Activated B cell treated with CpG ODN at 0.5 μM for 24 hours (primary cell): ENCODE results near the gene NMT1. TPM values are rescaled to one million over a fixed set of nuclear protein-coding genes. Genes with fewer than 3 reads are reported as not detected.

Experiments
- ATAC-seq: fragments of 200-7000 bp; cut with Tn5 transposase; one replicate; pipeline ENCODE4 v1.10.0; 2021; ENCODE audit warnings: low read depth, mild to moderate bottlenecking, moderate library complexity
- CTCF ChIA-PET: fragments of 350-600 bp; sonication (Branson Sonifier 250); formaldehyde crosslinking; loops from one replicate; lab custom pipeline; 2021; ENCODE audit warnings: antibody characterized with exemption; lab: Charles Lee
- POLR2A ChIA-PET: fragments of 350-600 bp; sonication (Branson Sonifier 250); formaldehyde crosslinking; loops from one replicate; lab custom pipeline; 2021; ENCODE audit warnings: antibody characterized with exemption; lab: Charles Lee
- DNase-seq: peaks from one replicate; pipeline ENCODE4 v3.0.0; 2022
- H3K27ac Mint-ChIP-seq: one replicate; pipeline ENCODE4 v1.8.0; 2020; ENCODE audit warnings: mixed read lengths
- H3K27me3 Mint-ChIP-seq: one replicate; pipeline ENCODE4 v1.8.0; 2021; ENCODE audit warnings: mixed read lengths
- H3K36me3 Mint-ChIP-seq: one replicate; pipeline ENCODE4 v1.8.0; 2021; ENCODE audit warnings: low read depth, mixed read lengths
- H3K4me1 Mint-ChIP-seq: one replicate; pipeline ENCODE4 v1.8.0; 2021; ENCODE audit warnings: mixed read lengths
- H3K4me3 Mint-ChIP-seq: one replicate; pipeline ENCODE4 v1.8.0; 2020; ENCODE audit warnings: mild to moderate bottlenecking, mixed read lengths
- H3K9me3 Mint-ChIP-seq: one replicate; pipeline ENCODE4 v1.8.0; 2020; ENCODE audit warnings: mixed read lengths
- intact Hi-C: fragments of 100-400 bp; cut with micrococcal nuclease; formaldehyde crosslinking; loops from one replicate; pipeline ENCODE4 v1.15.1; 2024
- total RNA-seq: library from RNA; stranded (reverse); gene quantifications from 2 replicates; pipeline ENCODE4 v1.2.3, GENCODE V29; 2022
- TF ChIP-seq, protein P1 (sequence below): fragments of 200-600 bp; IDR thresholded peaks from one replicate; pipeline ENCODE4 v1.8.0; 2022; ENCODE audit warnings: antibody characterized with exemption, mild to moderate bottlenecking

NMT1 gene
- total RNA-seq, 1 donor from 2014 or later: 154 TPM

DNA sequence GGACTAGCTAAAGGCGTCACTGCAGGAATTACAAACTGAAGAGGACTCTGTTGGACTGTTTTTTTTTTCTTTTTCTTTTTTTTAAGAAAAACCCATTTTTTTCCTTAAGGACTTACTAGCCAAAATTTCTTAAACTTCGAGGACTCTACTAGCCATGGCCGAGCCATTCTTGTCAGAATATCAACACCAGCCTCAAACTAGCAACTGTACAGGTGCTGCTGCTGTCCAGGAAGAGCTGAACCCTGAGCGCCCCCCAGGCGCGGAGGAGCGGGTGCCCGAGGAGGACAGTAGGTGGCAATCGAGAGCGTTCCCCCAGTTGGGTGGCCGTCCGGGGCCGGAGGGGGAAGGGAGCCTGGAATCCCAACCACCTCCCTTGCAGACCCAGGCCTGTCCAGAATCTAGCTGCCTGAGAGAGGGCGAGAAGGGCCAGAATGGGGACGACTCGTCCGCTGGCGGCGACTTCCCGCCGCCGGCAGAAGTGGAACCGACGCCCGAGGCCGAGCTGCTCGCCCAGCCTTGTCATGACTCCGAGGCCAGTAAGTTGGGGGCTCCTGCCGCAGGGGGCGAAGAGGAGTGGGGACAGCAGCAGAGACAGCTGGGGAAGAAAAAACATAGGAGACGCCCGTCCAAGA, 88.0 kb downstream of the NMT1 start:
- intact Hi-C loops: loop anchor here (1.0 to 2.0 kb wide), 3 partner anchors 48 to 168 kb away; partner anchors contain the start of gene MAP3K14
- Mint-ChIP-seq H3K27me3 (no peaks in the 10 kb centered on the region), H3K36me3 (peaks cover 19% of the 10 kb centered on the region), H3K4me3 (peak overlapping the region; percentile 96), H3K9me3 (no peaks in the 10 kb centered on the region), H3K4me1 (peaks cover 55% of the 10 kb centered on the region), H3K27ac (peak overlapping the region; percentile 100)
- peak; percentile 26 for ATAC-seq
- TF ChIP-seq, protein P1, sequence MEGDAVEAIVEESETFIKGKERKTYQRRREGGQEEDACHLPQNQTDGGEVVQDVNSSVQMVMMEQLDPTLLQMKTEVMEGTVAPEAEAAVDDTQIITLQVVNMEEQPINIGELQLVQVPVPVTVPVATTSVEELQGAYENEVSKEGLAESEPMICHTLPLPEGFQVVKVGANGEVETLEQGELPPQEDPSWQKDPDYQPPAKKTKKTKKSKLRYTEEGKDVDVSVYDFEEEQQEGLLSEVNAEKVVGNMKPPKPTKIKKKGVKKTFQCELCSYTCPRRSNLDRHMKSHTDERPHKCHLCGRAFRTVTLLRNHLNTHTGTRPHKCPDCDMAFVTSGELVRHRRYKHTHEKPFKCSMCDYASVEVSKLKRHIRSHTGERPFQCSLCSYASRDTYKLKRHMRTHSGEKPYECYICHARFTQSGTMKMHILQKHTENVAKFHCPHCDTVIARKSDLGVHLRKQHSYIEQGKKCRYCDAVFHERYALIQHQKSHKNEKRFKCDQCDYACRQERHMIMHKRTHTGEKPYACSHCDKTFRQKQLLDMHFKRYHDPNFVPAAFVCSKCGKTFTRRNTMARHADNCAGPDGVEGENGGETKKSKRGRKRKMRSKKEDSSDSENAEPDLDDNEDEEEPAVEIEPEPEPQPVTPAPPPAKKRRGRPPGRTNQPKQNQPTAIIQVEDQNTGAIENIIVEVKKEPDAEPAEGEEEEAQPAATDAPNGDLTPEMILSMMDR: peak; percentile 22
- ChIA-PET CTCF (interaction anchor here (0.7 to 6.3 kb wide), 16 partner anchors 8 to 168 kb away, joined by 3 to 167 read pairs (median 4); partner anchors contain the start of genes ACBD4, HEXIM2 and PLCD3), POLR2A (interaction anchor here (0.6 to 8.7 kb wide), 30 partner anchors 8 to 382 kb away, joined by 3 to 703 read pairs (median 12); partner anchors contain the start of genes ACBD4, DCAKD, EFTUD2 and FMNL1)
- DNase-seq: peak; percentile 72

DNA sequence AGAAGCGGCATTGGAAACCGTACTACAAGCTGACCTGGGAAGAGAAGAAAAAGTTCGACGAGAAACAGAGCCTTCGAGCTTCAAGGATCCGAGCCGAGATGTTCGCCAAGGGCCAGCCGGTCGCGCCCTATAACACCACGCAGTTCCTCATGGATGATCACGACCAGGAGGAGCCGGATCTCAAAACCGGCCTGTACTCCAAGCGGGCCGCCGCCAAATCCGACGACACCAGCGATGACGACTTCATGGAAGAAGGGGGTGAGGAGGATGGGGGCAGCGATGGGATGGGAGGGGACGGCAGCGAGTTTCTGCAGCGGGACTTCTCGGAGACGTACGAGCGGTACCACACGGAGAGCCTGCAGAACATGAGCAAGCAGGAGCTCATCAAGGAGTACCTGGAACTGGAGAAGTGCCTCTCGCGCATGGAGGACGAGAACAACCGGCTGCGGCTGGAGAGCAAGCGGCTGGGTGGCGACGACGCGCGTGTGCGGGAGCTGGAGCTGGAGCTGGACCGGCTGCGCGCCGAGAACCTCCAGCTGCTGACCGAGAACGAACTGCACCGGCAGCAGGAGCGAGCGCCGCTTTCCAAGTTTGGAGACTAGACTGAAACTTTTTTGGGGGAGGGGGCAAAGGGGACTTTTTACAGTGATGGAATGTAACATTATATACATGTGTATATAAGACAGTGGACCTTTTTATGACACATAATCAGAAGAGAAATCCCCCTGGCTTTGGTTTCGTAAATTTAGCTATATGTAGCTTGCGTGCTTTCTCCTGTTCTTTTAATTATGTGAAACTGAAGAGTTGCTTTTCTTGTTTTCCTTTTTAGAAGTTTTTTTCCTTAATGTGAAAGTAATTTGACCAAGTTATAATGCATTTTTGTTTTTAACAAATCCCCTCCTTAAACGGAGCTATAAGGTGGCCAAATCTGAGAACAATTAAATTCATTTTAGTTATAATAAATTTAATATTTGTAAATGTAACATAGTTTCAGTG, 88.8 kb downstream of the NMT1 start:
- POLR2A ChIA-PET: interaction anchor here (0.6 to 8.7 kb wide), 26 partner anchors 12 to 394 kb away, joined by 3 to 703 read pairs (median 14); partner anchors contain the start of genes ACBD4, DCAKD, EFTUD2 and FMNL1
- H3K9me3 Mint-ChIP-seq: no peaks in the 10 kb centered on the region
- CTCF ChIA-PET: interaction anchor here (0.7 to 6.3 kb wide), 18 partner anchors 9 to 168 kb away, joined by 3 to 167 read pairs (median 4); partner anchors contain the start of genes ACBD4, HEXIM2, NMT1 and PLCD3
- H3K27ac Mint-ChIP-seq: peak overlapping the region; percentile 100
- peak overlapping the region; percentile 96 for H3K4me3 Mint-ChIP-seq
- intact Hi-C loops: loop anchor here (1.0 to 2.0 kb wide), 3 partner anchors 47 to 167 kb away; partner anchors contain the start of gene MAP3K14
- ATAC-seq (no peak), DNase-seq (no peak)
- H3K36me3 Mint-ChIP-seq: peaks cover 19% of the 10 kb centered on the region
- peaks cover 53% of the 10 kb centered on the region for H3K4me1 Mint-ChIP-seq
- TF ChIP-seq, protein P1: no peak
- H3K27me3 Mint-ChIP-seq: no peaks in the 10 kb centered on the region

DNA sequence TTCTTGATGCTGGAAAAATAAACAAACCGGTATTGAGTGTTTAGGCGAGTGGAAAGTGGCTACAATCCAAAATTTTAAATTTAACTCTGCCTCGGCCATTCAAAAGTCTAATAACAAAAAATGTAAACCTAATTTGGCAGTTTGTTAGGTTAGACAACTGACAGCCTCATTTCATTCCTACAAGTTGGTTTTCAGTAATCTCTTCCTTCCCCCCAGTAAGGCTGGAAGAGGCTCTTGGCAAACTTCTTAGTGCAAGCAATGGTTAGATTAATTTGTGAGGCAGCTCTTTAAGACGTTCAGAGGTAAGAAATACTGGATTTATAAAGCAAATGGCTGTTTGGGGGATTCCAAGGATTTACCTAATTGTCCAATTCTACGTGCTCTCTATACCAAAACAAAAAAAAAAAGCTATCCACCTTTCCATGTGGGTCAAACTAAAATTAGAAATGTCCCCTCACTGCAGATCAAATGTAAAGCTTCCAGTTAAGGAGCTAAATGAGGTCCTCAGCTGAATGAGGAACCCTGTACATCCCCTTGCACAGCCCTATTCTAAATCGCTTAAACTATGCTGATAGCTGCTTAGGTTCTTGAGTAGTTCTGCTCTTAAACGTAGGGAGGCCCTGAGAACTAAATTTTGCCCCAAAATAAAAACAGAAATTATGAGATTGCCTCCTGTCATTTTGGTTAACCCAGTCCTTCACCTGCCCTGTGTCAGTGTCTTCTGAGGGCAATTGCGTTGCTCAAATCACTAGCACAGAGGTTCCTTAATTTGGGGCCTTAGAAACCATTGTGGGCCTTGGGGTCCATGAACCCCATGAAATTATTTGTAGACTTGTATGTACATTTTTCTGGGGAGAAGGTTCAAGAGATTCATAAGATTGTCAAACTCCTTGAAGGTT, 90.0 kb downstream of the NMT1 start:
- Mint-ChIP-seq H3K36me3 (peaks cover 23% of the 10 kb centered on the region), H3K4me1 (peaks cover 55% of the 10 kb centered on the region), H3K4me3 (peak overlapping the region; percentile 76), H3K27me3 (no peaks in the 10 kb centered on the region), H3K27ac (peak overlapping the region; percentile 79), H3K9me3 (no peaks in the 10 kb centered on the region)
- no peak for ATAC-seq
- POLR2A ChIA-PET: interaction anchor here (0.6 to 8.7 kb wide), 18 partner anchors 10 to 256 kb away, joined by 3 to 703 read pairs (median 4); partner anchors contain the start of genes ACBD4, FMNL1, HEXIM2 and MAP3K14
- intact Hi-C loops: no loop called here
- TF ChIP-seq, protein P1: no peak
- DNase-seq: no peak
- CTCF ChIA-PET: interaction anchor here (0.6 to 6.3 kb wide), 8 partner anchors 10 to 88 kb away, joined by 4 to 167 read pairs (median 12); partner anchors contain the start of genes ACBD4, HEXIM2 and PLCD3

DNA sequence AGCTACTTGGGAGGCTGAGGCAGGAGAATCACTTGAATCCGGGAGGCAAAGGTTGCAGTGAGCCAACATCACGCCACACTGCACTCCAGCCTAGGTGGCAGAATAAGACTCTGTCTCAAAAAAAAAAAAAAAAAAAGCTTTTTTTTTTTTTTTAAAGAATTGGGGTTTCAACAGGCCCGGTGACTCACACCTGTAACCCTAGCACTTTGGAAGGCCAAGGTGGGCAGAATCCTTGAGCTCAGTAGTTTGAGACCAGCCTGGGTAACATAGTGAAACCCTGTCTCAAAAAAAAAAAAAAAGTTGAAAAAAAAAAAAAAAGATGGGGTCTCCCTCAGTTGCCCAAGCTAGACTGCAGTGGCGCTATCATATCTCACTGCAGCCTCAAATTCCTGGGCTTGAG, 93.9 kb downstream of the NMT1 start:
- peaks cover 56% of the 10 kb centered on the region for H3K4me1 Mint-ChIP-seq
- CTCF ChIA-PET: interaction anchor here (0.9 to 1.2 kb wide), 2 partner anchors 20 to 42 kb away, joined by 5 to 7 read pairs; partner anchors contain the start of gene ACBD4
- H3K27me3 Mint-ChIP-seq: no peaks in the 10 kb centered on the region
- no peaks in the 10 kb centered on the region for H3K9me3 Mint-ChIP-seq
- intact Hi-C loops: no loop called here
- no peak overlapping the region for H3K27ac Mint-ChIP-seq
- POLR2A ChIA-PET: interaction anchor here (0.6 to 1.7 kb wide), 10 partner anchors 10 to 1930 kb away, joined by 3 to 9 read pairs (median 5); partner anchors contain the start of gene ACBD4
- no peak overlapping the region for H3K4me3 Mint-ChIP-seq
- ATAC-seq (no peak), DNase-seq (no peak)
- TF ChIP-seq, protein P1: no peak
- peaks cover 26% of the 10 kb centered on the region for H3K36me3 Mint-ChIP-seq
